Tibial nerve (tissue), 3 donors: ENCODE results near the gene C3orf33.

Source experiments
- CTCF ChIP-seq, 5 experiments: fragments of 200-600 bp in 3 of 5; fragments of 450-650 bp in 2 of 5; sonication (generic) in 3 of 5; IDR thresholded peaks; one replicate each; pipeline ENCODE4 v1.5.1; 2016 to 2019; ENCODE audit warnings: antibody characterized with exemption in 5 of 5, mild to moderate bottlenecking in 3 of 5, moderate library complexity in 2 of 5
- POLR2A ChIP-seq, 2 donors: fragments of 450-650 bp; IDR thresholded peaks; one replicate each; pipeline ENCODE4 v1.6.1; 2017; ENCODE audit warnings: antibody characterized with exemption in 2 of 2, mild to moderate bottlenecking in 2 of 2, moderate library complexity in 2 of 2

- TF ChIP-seq CTCF (IDR thresholded peaks at IDR 0.05) (no peak), POLR2A (IDR thresholded peaks at IDR 0.05) (no peak)
These were observed 69.7 kb downstream of the C3orf33 start for GRCh38 chr3:155736381-155736780.
